Neural crest cell (in vitro differentiated cells): ENCODE data around the gene SHH. TPM values are rescaled to one million over a fixed set of nuclear protein-coding genes. Genes with fewer than 3 reads are reported as not detected.

ENCODE experiments used
- DNase-seq: peaks from one replicate; pipeline ENCODE4 v3.0.0; 2021; ENCODE audit warnings: low read depth, mixed read lengths, low spot score
- H3K27ac Mint-ChIP-seq: one replicate; pipeline ENCODE4 v1.8.0; 2021; ENCODE audit warnings: mild to moderate bottlenecking, mixed read lengths; ENCODE audit not compliant: unreplicated experiment
- H3K27me3 Mint-ChIP-seq: 2 replicates; pipeline ENCODE4 v1.8.0; 2021; ENCODE audit warnings: low read depth, mild to moderate bottlenecking, mixed read lengths
- H3K36me3 Mint-ChIP-seq: 2 replicates; pipeline ENCODE4 v1.8.0; 2021; ENCODE audit warnings: low read depth, mild to moderate bottlenecking, mixed read lengths
- H3K4me1 Mint-ChIP-seq: 2 replicates; pipeline ENCODE4 v1.8.0; 2021; ENCODE audit warnings: mixed read lengths
- H3K4me3 Mint-ChIP-seq: one replicate; pipeline ENCODE4 v1.8.0; 2021; ENCODE audit warnings: mild to moderate bottlenecking, mixed read lengths
- H3K9me3 Mint-ChIP-seq: 2 replicates; pipeline ENCODE4 v1.8.0; 2021; ENCODE audit warnings: mixed read lengths
- total RNA-seq: library from RNA; stranded (reverse); gene quantifications from 2 replicates; pipeline ENCODE4 v1.2.1, GENCODE V29; 2021
- TF ChIP-seq, protein P1 (sequence below): fragments of 200-600 bp; sonication (generic); conservative IDR thresholded peaks from 2 replicates; pipeline ENCODE4 v1.5.0; 2021; ENCODE audit warnings: antibody characterized with exemption, mild to moderate bottlenecking

The SHH gene
- total RNA-seq, 1 donor from 2014 or later = not detected

DNA sequence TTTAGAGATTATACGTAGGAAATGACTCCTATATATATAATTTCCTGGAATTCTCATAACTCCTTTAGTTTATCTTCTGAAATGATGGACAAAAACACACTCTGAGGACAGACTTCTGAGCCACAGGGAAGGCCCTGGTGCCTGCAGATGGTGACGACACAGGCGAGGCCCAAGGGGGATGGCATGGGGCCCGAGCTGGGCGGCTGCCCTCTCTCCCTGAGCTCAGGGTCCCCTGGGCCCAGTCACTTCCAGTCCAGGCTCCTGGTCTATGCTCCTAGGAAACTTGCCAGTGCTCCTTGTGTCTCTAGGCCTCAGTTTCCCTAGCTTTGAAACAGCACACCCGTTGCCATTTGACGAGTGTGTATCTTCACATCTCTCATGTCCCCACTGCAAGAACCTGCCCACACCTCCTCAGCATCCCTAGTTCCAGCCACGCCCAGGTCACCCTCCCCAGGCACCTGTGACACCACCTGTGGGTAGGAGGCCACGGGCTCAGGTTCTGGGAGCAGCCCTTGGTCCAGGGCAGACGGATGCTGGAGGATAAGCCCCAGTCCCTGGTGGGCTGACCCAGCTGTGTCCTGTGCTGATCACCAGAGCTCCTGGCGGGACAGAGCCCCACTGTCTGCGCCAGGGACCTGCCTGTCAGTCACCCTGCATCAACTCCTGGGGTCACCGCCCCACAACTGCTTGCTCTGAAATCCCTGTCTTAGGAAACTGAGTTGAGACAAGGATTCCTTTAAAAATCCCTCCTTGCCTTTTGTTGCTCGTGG lies 23.4 kb upstream of the SHH start:
- DNase-seq = no peak

DNA sequence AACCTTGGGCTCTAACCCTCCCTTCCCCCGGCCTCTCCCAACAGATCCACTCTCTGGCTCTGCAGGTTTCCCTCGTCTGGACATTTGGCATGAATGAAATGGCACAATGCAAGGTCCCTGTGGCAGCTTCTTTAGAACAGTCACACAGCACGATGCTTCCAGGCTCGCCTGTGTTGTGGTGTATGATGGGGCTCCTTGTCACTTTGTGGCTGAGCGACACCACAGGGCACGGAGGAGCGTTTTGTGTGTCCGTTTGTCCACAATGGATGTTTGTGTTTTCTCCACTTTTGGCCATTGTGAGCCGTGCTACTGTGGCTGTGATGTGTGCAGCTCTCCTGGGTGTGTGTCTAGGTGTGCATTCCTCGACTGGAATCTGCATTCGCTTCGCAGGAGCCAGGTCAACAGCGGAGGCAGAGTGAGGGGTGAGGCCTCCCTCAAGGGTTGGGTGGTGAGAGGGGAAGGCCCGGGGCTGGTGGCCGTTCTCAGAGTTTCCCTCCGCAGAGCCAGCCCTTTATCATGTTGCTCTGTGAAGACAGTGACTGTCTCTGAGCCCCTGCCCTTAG lies 22.3 kb upstream of the SHH start:
- no peaks in the 10 kb centered on the region for H3K36me3 Mint-ChIP-seq
- H3K27ac Mint-ChIP-seq = no peak overlapping the region
- no peaks in the 10 kb centered on the region for H3K4me1 Mint-ChIP-seq
- DNase-seq = no peak
- no peak overlapping the region for H3K4me3 Mint-ChIP-seq
- no peaks in the 10 kb centered on the region for H3K9me3 Mint-ChIP-seq
- no peaks in the 10 kb centered on the region for H3K27me3 Mint-ChIP-seq
- TF ChIP-seq, protein P1, sequence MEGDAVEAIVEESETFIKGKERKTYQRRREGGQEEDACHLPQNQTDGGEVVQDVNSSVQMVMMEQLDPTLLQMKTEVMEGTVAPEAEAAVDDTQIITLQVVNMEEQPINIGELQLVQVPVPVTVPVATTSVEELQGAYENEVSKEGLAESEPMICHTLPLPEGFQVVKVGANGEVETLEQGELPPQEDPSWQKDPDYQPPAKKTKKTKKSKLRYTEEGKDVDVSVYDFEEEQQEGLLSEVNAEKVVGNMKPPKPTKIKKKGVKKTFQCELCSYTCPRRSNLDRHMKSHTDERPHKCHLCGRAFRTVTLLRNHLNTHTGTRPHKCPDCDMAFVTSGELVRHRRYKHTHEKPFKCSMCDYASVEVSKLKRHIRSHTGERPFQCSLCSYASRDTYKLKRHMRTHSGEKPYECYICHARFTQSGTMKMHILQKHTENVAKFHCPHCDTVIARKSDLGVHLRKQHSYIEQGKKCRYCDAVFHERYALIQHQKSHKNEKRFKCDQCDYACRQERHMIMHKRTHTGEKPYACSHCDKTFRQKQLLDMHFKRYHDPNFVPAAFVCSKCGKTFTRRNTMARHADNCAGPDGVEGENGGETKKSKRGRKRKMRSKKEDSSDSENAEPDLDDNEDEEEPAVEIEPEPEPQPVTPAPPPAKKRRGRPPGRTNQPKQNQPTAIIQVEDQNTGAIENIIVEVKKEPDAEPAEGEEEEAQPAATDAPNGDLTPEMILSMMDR = no peak

More for the DNA sequence above, 23.4 kb upstream of the SHH start:
- TF ChIP-seq, protein P1 = no peak
- Mint-ChIP-seq H3K9me3 (no peaks in the 10 kb centered on the region), H3K27me3 (peaks cover 5% of the 10 kb centered on the region), H3K4me1 (no peaks in the 10 kb centered on the region), H3K27ac (no peak overlapping the region), H3K36me3 (no peaks in the 10 kb centered on the region), H3K4me3 (no peak overlapping the region)

DNA sequence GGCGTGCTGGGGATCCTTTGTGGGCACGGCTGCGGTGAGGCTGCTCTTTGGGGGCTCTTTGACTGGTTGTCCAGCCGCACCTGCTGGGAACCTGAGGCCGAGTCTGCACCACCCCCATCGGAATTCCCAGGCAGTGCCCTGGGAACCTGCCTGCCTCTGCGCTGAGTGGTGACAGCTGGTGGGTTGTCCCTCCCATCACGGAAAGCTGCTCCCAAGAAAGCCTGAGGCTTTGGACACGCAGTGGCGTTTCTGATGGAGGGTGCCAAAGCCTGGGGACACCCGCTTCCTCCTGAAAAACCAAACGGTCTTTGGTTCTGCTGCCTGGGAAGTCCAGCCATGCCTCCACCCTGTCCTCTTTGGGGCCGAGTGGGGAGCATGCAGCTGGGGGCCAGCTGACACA lies 21.4 kb upstream of the SHH start:
- TF ChIP-seq, protein P1 = no peak
- no peak for DNase-seq
- no peaks in the 10 kb centered on the region for H3K36me3 Mint-ChIP-seq
- no peaks in the 10 kb centered on the region for H3K9me3 Mint-ChIP-seq
- no peaks in the 10 kb centered on the region for H3K27me3 Mint-ChIP-seq
- H3K27ac Mint-ChIP-seq = no peak overlapping the region
- no peak overlapping the region for H3K4me3 Mint-ChIP-seq
- H3K4me1 Mint-ChIP-seq = no peaks in the 10 kb centered on the region

DNA sequence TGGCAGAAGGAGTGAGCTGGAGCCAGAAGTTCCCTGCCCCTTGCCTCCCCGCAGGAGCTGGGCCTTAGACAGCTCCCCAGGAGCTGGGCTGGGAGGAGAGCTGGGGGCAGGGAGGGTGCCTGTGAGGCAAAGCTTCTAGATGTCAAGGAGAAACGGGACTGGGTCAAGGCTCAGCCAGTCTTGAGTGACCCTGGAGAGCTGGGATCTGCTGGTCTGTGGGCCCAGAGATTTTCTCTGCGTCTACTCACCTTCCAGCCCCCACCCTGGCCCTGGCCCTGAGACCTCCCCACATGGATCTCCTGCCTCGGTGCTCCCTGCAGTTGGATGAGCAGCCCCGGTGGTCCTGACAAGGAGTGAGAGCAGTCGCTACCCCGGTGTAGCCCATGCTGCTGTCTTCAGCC lies 20.3 kb upstream of the SHH start:
- Mint-ChIP-seq H3K9me3 (no peaks in the 10 kb centered on the region), H3K27ac (no peak overlapping the region), H3K27me3 (no peaks in the 10 kb centered on the region), H3K36me3 (no peaks in the 10 kb centered on the region), H3K4me1 (no peaks in the 10 kb centered on the region), H3K4me3 (no peak overlapping the region)
- DNase-seq = no peak
- TF ChIP-seq, protein P1 = no peak

DNA sequence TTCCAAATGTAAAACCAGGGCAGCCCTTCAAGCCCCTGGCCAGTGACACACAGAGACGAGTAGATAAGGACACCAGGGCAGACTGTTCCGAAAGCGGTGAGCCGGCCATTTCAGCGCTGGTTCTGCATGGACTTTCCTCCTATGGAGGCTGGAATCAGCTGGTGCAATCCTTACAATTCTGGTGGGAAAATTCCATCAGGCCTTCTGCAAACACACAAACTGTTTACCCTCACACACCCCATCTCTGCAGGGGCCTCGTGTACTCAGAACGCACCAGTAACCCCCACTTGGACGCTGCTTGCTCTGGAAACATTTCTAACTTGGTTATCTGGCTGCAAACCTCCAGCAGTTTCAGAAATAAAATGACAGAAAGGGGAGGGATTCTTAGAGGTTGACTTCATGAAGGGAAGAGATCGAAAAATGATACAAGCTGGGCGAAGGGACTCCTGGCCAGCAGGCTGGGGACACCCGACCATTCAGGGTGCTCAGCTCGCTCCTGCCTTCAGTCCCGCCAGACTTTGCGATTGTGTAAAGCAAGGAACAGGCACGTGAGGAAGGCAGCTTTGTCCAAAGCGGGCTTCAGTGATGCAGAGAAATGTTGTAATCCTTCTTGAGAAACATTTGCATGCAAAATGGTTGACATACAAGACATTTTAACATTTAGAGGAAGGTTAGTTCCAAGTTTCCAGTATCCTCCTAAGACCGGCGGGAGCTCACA lies 19.7 kb upstream of the SHH start:
- Mint-ChIP-seq H3K36me3 (no peaks in the 10 kb centered on the region), H3K4me3 (no peak overlapping the region), H3K9me3 (no peaks in the 10 kb centered on the region), H3K27ac (no peak overlapping the region), H3K27me3 (no peaks in the 10 kb centered on the region), H3K4me1 (no peaks in the 10 kb centered on the region)
- DNase-seq = no peak
- TF ChIP-seq, protein P1 = no peak
